Lower leg skin (tissue), 4 donors: ENCODE measurements around the gene ANKRD13A. TPM values are rescaled to one million over a fixed set of nuclear protein-coding genes. Genes with fewer than 3 reads are reported as not detected.
A peak's percentile ranks its signal among the peaks of the same experiment; 100 is the strongest.
"Not testable (repeated sequence)": the region's sequence is repeated elsewhere in the genome, so short reads cannot be mapped to it uniquely, and the experiment has no call there.

Experiments
- DNase-seq, 2 donors: peaks; one replicate each; pipeline ENCODE4 v3.0.0-alpha.2; 2019; ENCODE audit warnings: low spot score in 2 of 2
- H3K4me3 ChIP-seq: fragments of 200-600 bp; sonication (generic); 2 replicates; pipeline ENCODE4 v1.5.1; 2017; ENCODE audit warnings: mild to moderate bottlenecking, low read depth; ENCODE audit not compliant: poor library complexity, severe bottlenecking
- POLR2A ChIP-seq, 2 donors: fragments of 450-650 bp; IDR thresholded peaks; one replicate each; pipeline ENCODE4 v1.6.1; 2016 to 2017; ENCODE audit warnings: antibody characterized with exemption in 2 of 2, mild to moderate bottlenecking in 1 of 2, moderate library complexity in 1 of 2
- WGBS, 2 donors: methylation state at CpG; one replicate each; pipeline ENCODE4 v1.1.5; 2018; 5-methylcytosine and 5-hydroxymethylcytosine counted together
- intact Hi-C: fragments of 100-400 bp; cut with DNase I; formaldehyde crosslinking; loops from one replicate; pipeline ENCODE4 v1.15.0; 2023; ENCODE audit warnings: low total_unique reads
- total RNA-seq, 4 donors: library from RNA; depleted of rRNA; stranded (reverse); fragments of >200 nt; gene quantifications; one replicate each; pipeline ENCODE4 v1.1.0, GENCODE V29; 2016
- TF ChIP-seq, protein P1 (sequence below), 3 donors: fragments of 450-650 bp; IDR thresholded peaks; one replicate each; pipeline ENCODE4 v1.5.1; 2016; ENCODE audit warnings: antibody characterized with exemption in 3 of 3, mild to moderate bottlenecking in 3 of 3, moderate library complexity in 2 of 3

Gene ANKRD13A
- total RNA-seq, 4 donors from 2014 or later: 97.7 to 184 (median 143) TPM

DNA sequence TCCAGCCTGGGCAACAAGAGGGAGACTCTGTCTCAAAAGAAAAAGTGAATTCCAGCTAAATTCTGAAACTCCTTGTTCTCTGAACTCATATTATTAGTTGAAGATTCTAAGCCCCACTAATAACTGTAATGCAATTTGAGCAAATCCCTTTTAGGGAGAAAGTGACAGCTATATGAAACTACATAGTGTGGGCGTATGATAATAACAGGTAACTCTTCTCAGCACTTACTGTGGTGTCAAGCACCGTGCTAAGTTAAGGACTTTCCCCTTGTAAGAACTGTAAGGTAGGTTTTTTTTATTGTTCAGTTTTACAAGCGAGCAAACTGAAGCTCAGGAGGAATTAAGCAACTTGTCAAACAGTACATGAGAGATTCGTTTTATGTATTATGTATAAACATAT lies 5.4 kb downstream of the ANKRD13A start:
- DNase-seq: no peak
- no peak overlapping the region for H3K4me3 ChIP-seq
- 77 to 80% methylated on average over 4 of the region's 4 CpGs for WGBS, 2 donors
- intact Hi-C loops: no loop called here
- no peak for TF ChIP-seq POLR2A (IDR thresholded peaks at IDR 0.05)

DNA sequence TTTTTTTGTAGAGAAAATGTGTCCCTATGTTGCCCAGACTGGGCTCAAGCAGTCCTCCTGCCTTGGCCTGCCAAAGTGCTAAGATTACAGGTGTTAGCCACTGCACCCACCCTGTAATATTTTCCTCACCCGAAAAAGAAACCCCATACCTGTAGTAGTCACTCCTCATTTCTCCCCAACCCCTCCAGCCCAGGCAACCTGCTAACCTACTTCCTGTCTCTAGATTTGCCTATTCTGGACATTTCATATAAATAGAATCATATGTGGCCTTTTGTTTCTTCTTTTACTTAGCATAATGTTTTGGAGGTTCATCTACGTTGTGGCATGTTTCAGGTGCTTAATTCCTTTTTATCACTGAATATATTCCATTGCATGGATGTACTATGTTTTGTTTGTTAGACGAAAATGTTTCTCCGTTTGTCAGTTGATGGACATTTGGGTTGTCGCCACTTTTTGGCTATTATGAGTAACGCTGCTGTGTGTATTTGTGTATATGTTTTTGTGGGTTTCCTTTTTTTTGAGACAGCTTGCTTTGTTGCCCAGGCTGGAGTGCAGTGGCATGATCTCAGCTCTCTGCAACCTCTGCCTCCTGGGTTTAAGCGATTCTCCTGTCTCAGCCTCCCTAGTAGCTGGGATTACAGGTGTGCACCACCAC lies 6.2 kb downstream of the ANKRD13A start:
- DNase-seq: no peak
- H3K4me3 ChIP-seq: no peak overlapping the region
- intact Hi-C loops: no loop called here
- TF ChIP-seq, protein P1, sequence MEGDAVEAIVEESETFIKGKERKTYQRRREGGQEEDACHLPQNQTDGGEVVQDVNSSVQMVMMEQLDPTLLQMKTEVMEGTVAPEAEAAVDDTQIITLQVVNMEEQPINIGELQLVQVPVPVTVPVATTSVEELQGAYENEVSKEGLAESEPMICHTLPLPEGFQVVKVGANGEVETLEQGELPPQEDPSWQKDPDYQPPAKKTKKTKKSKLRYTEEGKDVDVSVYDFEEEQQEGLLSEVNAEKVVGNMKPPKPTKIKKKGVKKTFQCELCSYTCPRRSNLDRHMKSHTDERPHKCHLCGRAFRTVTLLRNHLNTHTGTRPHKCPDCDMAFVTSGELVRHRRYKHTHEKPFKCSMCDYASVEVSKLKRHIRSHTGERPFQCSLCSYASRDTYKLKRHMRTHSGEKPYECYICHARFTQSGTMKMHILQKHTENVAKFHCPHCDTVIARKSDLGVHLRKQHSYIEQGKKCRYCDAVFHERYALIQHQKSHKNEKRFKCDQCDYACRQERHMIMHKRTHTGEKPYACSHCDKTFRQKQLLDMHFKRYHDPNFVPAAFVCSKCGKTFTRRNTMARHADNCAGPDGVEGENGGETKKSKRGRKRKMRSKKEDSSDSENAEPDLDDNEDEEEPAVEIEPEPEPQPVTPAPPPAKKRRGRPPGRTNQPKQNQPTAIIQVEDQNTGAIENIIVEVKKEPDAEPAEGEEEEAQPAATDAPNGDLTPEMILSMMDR (IDR thresholded peaks at IDR 0.05): no peak
- TF ChIP-seq POLR2A (IDR thresholded peaks at IDR 0.05): no peak
- 88 to 93% methylated on average over 7 of the region's 7 CpGs for WGBS, 2 donors

DNA sequence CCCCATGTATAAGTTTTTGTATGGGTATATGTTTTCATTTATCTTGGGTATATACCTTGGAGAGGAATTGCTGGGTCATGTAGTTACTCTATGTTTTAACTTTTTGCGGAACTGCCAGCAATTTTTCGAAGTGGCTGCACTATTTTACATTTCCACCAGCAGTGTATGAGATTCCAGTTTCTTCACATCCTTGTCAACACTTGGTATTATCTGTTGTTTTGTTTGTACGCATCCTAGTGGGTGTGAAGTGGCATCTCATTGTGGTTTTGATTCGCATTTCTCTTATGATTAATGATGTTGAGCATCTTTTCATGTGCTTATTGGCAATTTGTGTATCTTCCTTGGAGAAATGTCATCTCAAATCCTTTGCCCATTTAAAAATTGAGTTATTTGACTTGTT lies 6.9 kb downstream of the ANKRD13A start:
- no peak overlapping the region for H3K4me3 ChIP-seq
- intact Hi-C loops: no loop called here
- TF ChIP-seq, protein P1 (IDR thresholded peaks at IDR 0.05): no peak
- no peak for TF ChIP-seq POLR2A (IDR thresholded peaks at IDR 0.05)
- DNase-seq: no peak
- WGBS, 2 donors: 93 to 96% methylated on average over 4 of the region's 4 CpGs

DNA sequence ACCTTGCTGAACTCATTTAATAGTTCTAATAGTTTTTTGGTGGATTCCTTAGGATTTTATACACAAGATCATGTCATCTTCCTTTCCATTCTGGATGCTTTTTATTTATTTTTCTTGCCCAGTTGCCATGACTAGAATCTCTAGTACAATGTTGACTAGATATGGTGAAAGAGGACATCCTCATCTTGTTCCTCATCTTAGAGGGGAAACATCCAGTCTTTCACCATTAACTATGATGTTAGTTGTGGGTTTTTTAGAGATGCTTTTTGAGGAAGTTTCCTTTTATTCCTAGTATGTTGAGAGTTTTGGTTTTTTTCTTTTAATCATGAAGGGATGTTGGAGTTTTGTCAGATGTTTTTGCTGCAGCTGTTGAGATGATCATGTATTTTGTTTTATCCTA lies 8.7 kb downstream of the ANKRD13A start:
- TF ChIP-seq POLR2A (IDR thresholded peaks at IDR 0.05): no peak
- TF ChIP-seq, protein P1 (IDR thresholded peaks at IDR 0.05): no peak
- H3K4me3 ChIP-seq: no peak overlapping the region
- intact Hi-C loops: no loop called here
- DNase-seq: no peak

DNA sequence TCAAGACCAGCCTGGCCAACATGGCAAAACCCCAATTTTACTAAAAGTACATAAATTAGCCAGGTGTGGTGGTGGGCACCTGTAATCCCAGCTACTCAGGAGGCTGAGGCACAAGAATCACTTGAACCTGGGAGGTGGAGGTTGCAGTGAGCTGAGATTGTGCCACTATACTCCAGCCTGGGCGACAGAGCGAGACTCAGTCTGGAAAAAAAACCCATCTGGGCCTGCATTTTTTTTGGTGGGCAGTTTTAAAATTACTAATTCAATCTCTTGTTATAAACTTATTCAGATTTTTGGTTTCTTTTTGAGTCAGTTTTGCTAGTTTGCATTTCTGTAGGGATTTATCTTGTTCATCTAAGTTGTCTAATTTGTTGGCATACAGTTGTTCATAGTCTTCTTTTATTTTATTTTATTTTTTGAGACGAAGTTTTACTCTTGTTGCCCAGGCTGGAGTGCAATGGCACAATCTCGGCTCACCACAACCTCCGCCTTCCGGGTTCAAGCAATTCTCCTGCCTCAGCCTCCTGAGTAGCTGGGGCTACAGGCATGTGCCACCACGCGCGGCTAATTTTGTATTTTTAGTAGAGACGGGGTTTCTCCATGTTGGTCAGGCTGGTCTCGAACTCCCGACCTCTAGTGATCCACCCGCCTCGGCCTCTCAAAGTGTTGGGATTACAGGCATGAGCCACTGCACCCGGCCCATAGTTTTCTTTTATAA lies 9.6 kb downstream of the ANKRD13A start:
- DNase-seq, intact Hi-C loops, H3K4me3 ChIP-seq: not testable (repeated sequence)
- 90 to 95% methylated on average over 15 of the region's 15 CpGs for WGBS, 2 donors

DNA sequence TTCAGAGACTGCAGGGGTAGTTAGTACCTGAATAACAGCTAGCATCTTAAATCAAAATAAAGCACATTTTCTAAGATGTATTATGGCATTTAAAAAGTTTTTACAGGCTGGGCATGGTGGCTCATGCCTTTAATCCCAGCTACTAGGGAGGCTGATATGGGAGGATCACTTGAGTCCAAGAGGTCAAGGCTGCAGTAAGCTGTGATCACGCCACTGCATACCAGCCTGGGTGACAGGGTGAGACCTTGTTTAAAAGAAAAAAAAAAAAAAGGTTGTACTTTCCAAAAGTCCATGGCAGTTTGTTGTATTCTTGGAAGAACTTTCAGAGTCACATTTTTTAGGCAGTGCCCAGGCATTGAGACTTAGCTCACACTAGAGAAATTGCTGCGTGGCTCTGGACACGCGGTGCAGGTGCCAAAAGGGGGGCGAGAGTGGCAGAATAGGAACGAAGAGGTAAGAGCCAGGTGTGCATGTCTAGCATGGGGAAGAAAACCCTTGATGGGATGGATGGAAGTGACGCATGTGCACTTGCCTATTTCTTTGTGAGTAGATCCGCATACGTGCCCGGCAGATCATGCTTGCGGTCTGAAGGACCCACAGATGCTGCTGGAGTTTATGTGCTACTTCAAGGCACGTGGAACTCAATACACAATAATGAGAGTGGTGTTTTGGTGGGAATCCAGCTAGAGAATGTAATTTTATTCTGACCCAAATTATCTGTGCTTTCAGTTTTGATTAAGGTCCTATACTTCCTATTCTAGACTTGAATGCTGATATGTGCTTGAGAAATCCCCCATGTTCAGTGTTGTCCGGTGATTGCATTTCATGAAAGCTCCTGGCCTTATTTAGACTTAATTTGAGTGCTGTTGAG lies 11.9 kb downstream of the ANKRD13A start:
- no peak for TF ChIP-seq POLR2A (IDR thresholded peaks at IDR 0.05)
- TF ChIP-seq, protein P1 (IDR thresholded peaks at IDR 0.05): no peak
- intact Hi-C loops: no loop called here
- no peak overlapping the region for H3K4me3 ChIP-seq
- 92% methylated on average over 13 of the region's 13 CpGs for WGBS, 2 donors
- DNase-seq: peak in 1 of 2 donors; percentile 65
